HG03442 (cell line): Measurements from ENCODE around the gene ASTL.

Experiments used
- ATAC-seq: cut with Tn5 transposase; IDR thresholded peaks from one replicate; pipeline ENCODE4 v1.9.1; 2021; ENCODE audit warnings: mild to moderate bottlenecking, moderate library complexity; ENCODE audit not compliant: unreplicated experiment

ASTL gene

GRCh38 chr2:96159084-96159830 is 21.0 kb upstream of the ASTL start:
- no peak for ATAC-seq

GRCh38 chr2:96158554-96158940 is 20.2 kb upstream of the ASTL start:
- no peak for ATAC-seq

GRCh38 chr2:96157649-96158553 is 19.6 kb upstream of the ASTL start:
- ATAC-seq, result peak; percentile 66

- ATAC-seq, result peak; percentile 36
Observed at GRCh38 chr2:96156926-96157648, 18.8 kb upstream of the ASTL start.

GRCh38 chr2:96156011-96156820 is 17.9 kb upstream of the ASTL start:
- no peak for ATAC-seq

- no peak for ATAC-seq
Observed at GRCh38 chr2:96154506-96155380, 16.4 kb upstream of the ASTL start.

GRCh38 chr2:96153991-96154431 is 15.7 kb upstream of the ASTL start:
- no peak for ATAC-seq

GRCh38 chr2:96153291-96153713 is 15.0 kb upstream of the ASTL start:
- ATAC-seq, result no peak

GRCh38 chr2:96152304-96153161 is 14.2 kb upstream of the ASTL start:
- no peak for ATAC-seq

- ATAC-seq, result no peak
Observed at GRCh38 chr2:96151595-96152303, 13.4 kb upstream of the ASTL start.

- ATAC-seq, result no peak
Observed at GRCh38 chr2:96150791-96151594, 12.7 kb upstream of the ASTL start.

- ATAC-seq, result no peak
Observed at GRCh38 chr2:96150007-96150640, 11.8 kb upstream of the ASTL start.

GRCh38 chr2:96148410-96149217 is 10.3 kb upstream of the ASTL start:
- ATAC-seq, result peak; percentile 44

GRCh38 chr2:96147593-96148201 is 9.4 kb upstream of the ASTL start:
- ATAC-seq, result no peak

- ATAC-seq, result no peak
Observed at GRCh38 chr2:96146881-96147592, 8.7 kb upstream of the ASTL start.
